Endothelial cell of hepatic sinusoid (primary cell): ENCODE data around the gene TFB1M.
"Not testable (repeated sequence)": the region's sequence is repeated elsewhere in the genome, so short reads cannot be mapped to it uniquely, and the experiment has no call there.

ENCODE experiments used
- in situ Hi-C: cut with HindIII; loops from 2 replicates; pipeline ENCODE4 v1.10.0; 2017; ENCODE audit warnings: low sequenced_read_pairs

The TFB1M gene

DNA sequence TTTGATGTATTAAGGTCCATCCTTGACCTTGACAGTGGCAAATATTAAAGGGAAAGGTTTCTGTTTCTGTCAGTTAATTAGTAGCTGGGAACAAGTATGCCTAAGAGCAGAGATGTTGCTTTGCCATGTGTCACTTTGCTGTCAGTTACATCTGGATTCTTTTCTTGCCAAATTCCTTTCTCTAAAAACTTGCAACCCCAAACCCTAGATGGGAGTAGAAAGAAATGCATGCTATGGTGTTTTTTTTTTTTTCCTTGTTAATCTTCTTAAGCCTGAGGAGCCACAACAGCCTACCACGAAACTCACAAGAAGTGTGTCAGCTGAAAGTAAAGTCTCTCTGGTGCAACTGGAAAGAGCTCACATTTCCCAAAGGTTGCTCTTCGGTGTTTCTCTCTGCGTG lies 68.5 kb downstream of the TFB1M start:
- in situ Hi-C loops: no loop called here

DNA sequence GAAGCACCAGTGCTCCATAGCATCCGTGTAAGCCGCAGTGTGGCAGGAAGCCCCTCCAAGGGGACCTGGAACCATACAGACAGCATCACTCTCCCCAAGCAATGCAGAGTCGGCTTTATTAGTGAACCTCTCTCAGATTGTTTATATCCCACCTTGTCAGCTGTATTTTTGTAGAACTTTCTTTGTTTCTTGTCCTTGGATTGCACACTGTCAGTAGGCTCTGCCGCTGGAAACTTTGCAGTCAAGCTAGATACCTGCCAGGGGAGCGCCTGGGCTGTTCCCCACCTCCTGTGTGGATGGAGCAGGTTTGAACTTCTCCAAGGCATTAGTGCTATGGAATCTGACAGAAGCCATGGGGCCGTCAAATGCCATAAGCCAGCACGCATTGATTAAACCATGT lies 69.1 kb downstream of the TFB1M start:
- in situ Hi-C loops: no loop called here

DNA sequence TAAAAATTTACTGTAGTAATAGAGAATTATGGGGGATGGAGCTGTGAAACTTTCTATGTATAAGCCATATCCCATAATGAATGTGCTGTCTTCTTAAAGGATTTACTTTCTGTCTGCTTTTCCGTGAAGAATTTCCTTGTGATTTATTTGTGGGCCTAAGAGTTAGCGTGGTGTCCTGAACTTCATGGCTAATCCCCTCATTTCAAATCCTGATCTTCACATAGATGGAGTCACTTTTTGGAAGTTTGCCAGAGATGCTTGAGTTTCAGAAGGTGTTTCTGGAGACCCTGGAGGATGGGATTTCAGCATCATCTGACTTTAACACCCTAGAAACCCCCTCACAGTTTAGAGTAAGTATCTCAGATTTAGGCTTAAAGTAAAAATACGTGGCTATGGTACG lies 69.8 kb downstream of the TFB1M start:
- in situ Hi-C loops: no loop called here

DNA sequence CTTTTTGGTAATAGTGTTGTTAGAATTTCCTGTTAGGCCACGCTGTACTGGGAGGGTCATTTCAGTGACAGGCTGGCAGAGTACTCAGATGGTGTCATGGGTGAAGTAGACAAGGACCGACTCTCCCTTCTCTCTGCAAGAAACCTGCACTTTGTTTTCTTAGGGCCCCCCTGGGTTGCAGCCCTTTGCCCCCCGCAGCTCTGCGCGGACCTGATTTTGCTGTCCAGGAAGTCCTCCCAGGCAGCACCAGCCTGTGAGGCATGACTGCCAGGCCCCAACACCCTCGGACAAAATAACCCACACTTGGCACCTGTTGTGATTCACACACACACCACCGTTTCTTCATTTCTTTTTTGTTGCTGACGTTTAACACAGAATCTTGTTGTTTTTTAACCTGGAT lies 72.3 kb downstream of the TFB1M start:
- in situ Hi-C loops: no loop called here

DNA sequence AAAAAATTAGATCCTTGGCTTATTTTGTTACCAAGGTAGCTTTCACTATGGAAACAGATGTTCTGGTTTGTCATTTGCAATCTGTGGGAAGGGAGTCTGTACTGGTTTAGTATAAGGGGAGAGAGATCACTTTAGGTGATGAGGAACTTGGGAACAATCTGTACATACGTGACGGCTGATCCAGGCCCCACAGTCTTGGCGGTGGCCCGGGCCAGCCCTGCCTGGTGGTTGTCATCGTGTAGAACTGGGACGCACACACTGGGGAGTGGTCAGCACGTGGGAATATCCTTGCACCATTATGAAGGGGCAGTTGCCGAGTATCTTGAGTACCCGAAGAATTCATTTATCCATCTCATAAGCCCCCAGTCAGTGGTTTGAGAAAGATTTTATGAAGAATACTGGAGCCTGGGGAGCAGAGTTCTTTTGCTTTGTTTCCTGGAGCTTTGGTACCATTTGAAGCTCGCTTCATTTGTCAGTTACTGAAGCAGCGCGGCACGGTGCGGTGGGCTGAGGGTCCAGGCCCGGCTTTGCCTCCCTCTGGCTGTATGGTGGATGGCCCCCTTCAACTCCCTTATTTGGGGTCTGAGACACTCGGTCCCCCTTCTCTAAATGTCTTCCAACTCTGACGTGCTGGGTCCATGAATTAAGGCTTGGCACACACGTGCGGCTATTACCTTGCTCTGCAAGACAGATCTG lies 73.2 kb downstream of the TFB1M start:
- in situ Hi-C loops: no loop called here

DNA sequence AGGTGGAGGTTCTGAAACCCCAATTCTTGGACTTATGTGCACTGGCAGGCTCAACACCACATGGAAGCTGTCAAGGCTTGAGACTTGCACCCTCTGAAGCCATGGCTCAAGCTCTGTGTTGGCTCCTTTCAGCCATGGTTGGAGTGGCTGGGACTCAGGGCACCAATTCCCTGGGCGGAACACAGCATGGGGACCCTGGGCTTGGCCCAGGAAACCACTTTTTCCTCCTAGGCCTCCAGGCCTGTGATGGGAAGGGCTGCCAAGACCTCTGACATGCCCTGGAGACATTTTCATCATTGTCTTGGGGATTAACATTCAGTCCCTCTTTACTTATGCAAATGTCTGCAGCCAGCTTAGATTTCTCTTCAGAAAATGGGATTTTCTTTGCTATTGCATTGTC lies 76.7 kb downstream of the TFB1M start:
- in situ Hi-C loops: no loop called here

DNA sequence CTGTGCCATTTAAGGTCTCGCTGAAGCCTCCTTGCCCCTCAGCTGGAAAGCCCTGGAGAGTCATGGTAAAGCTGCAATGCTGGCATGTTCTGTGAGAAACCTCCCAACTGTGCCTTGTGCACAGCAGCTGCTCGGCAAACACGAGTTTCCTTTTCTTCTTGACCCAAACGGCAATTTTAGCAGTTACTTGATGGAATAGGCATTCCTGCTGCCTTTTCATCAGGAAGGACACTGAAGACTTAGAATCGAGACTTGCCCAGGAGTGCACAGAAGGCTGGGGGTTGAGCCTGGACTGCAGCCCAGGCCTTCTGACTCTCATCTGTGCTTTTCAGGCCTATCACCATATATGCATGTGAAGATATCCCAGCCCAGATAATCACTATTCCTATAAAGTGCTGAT lies 79.2 kb downstream of the TFB1M start:
- in situ Hi-C loops: no loop called here

DNA sequence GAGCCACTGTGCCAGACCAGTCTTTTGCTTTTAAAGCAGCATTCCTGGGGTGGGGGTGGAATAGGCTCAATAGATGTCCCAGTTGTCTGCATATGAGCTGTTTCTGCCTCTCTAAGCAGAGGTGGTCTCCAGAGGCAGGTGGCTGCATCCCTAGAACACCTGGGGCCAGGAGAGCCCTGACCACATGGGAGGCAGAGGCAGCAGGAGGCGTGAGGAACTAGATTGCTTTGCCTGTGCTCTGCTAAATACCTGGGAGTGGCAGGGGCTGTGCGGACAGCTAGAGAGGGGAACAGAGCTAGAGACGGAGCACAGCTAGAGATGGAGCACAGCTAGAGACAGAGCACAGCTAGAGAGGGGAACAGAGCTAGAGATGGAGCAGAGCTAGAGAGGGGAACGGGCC lies 79.6 kb downstream of the TFB1M start:
- in situ Hi-C loops: no loop called here

DNA sequence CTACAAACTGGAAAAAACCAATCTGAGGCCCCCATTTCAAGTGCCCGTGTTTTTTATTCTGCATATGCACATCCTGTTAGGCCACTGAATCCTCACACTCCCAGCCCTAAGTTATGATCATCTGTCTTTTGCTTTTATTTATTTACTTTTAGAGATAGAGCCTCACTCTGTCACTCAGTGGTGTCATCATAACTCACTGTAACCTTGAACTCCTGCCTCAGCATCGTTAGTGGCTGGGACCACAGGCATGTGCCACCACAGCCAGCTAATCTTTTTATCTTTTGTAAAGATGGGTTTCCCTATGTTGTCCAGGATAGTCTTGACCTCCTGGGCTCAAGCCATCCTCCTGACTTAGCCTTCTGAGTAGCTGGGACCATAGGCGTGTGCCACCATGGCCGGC lies 80.1 kb downstream of the TFB1M start:
- in situ Hi-C loops: no loop called here

DNA sequence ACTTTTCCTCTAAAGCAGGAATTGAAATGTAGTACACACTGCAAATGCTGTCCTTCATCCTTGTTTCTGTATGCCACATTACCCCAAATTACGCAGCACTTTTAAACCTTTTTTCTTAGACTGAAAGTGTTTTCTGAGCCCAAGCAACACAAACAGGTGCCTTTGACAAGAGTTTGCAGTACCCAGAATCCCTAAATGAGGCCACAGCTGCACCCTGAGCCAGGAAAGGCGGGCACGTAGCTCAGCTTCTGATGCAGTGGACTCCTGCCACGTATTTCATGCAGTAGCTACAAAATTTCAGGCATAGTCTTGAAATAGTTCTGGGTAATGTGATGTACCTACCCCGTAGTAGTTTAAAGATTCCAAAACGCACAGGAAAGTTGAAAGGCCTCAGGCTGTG lies 81.4 kb downstream of the TFB1M start:
- in situ Hi-C loops: no loop called here

DNA sequence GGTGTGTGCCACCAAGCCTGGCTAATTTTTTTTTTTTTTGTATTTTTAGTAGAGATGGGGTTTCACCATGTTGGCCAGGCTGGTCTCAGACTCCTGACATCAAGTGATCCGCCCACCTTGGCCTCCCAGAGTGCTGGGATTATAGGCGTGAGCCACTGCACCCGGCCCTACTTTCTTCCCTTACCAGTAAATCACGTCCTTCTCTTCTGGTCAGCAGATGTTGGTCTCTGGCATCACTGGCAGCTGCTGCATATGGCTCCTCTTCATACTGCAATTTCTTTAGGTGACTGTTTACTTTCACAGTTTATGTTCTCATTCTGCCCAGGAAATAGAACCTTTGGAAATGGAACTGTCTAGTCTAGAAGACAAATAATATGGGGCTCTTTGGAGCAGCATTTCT lies 83.3 kb downstream of the TFB1M start:
- in situ Hi-C loops: not testable (repeated sequence)

DNA sequence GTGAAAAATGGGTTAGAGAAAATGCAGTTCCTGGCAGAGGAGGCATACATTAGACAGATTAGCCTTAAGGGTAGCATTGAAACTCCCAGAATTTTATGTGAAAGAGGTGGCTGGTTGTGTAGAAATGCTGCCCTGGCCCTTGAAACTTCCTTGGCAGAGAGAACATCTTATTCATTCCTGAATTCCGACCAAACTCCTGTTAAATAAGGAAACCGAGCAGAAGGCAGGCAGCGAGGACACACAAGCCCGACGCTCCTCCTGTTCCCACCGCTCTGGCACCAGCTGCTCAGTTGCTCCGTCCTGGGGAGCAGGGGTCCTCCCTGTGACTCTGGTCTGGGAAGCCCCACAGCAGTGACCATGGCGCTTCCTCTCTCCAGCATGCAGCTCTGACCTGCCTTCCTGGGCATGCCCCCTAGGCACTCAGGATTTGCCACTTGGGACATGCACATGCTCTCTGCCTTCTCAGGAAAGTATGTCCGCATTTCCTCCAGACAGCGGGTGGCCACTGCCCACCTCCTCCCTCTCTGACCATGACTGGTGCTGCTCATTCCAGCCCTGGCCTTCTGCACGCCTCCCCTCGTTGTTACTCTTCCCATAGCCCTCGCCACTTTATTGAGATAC lies 85.6 kb downstream of the TFB1M start:
- in situ Hi-C loops: no loop called here

DNA sequence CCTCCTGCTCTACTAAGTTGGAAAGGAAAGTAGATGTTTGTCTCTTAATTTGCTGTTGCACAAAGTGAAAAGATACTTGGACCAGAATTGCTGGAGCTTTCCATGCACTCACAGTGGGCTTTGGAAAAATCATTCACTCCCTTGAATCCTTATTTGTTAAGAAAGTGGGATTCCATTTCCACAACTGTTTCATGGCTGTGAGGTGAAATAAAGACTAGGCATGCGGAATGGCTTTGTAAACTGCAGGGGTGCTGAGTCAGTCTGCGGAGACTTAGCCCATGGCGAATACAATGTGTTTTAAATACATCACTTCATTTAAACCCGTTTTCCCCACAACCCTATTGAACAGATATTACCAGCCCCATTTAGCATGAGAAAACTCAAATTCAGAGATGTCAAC lies 87.2 kb downstream of the TFB1M start:
- in situ Hi-C loops: no loop called here

DNA sequence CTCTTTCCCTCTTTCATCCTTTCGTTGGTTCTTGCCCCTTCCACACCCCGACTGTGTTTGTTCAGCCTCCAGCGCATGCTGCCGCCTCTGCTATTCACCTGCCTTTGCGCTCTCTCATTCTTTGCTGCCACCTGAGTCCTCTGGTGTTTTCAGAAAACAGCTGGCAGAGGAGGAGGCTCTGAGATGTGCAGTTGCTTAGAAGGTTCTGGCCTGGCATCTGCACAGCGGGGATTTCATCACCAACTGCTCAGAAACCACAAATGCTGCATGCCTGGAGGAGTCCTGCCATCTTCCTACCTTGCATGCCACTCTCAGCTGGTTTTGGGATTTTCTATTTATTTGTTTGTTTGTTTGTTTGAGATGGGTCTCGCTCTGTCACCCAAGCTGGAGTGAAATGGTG lies 89.7 kb downstream of the TFB1M start:
- in situ Hi-C loops: no loop called here

DNA sequence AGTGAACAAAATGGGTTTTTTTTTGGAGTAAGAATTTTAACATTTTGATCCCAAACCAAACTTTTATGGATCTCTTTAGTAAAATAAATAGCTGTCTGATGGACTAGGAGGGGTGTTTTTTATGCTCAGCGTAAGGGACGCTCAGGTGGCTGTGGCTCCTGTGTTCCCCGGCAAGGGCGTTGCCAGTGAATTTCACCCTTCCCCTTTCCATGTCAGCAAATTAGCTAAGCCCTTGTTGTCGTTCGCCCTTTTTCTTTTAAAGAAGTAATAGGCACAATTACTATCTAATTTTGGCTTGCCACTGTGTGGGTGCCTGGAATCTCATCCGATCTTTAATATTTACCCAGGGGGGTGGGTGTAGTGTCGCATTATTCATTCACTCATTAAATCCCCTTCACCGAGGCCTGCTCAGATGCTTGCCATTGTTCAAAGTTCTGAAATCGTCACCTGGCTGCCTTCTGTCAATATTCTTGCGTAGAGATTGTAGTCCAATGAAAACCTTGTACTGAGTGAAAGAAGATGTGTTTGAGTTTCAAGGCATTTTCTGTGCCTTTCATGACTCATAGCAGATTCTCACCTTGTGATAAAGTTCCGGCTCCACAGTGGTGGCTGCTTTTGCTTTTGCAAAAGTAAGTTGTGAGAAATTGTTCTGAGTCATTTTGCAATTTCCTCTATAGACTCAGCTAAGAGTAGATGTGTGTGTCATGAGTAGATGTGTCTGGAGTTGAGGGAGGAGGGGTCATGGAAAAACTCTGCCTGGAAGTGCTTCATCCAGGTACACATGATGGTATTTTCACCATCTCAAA lies 90.4 kb downstream of the TFB1M start:
- in situ Hi-C loops: no loop called here

DNA sequence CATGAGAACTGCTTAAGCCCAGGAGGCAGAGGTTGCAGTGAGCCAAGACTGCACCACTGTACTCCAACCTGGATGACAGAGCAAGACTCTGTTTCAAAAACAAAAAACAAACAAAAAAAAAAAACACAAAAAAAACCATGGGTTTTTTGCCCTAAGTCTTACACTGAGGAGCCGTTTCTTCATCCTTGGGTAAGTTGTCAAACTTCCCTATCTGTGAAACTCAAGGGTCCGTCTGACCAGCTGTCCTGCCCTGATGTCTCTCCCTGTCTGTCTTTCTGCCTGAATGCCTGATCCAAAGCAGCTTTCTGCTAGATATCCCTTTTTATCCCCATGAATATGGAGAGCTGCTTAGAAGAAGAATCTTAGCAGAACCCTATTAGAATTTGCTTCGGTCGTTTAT lies 91.8 kb downstream of the TFB1M start:
- in situ Hi-C loops: no loop called here

DNA sequence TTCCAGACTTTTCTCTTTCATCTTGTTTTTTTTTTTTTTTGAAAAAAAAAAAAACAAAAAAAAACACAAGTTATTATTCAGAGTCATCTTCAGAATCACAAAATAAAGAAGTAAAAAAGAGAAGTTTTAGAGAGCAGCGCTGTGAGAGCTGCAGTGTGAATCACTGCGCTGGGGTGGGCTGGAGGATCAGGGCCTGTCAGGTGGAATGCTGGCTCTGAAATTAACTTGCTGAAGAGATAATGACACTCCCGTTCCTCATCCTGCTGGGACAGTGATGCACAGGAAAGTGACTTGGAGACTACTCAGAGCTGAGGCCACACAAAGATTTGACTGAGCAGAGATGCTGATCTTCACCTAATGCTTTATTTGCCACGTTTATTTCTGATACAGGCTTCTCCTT lies 93.2 kb downstream of the TFB1M start:
- in situ Hi-C loops: no loop called here

DNA sequence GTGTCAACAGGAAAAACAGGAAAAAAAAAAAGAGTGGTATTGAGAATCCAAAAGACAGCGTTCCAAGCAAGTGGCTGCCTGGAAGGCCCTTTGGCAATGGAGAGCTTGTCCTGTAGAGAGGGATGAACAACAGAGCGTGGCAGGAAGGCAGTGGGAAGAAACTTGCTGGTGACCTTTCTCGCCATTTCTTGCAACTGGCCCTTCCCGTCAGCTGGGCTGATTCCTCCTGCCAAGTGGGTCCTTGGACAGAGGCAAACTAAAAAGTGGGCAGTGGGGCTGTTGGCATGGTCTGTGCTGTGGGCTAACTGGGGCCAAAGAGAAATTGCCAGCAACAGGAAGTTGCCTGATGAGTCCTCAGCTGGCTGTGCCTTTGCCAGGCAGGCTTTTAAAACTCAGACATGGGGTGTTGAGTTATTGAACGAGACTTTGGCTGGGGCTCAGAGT lies 94.4 kb downstream of the TFB1M start:
- in situ Hi-C loops: no loop called here

DNA sequence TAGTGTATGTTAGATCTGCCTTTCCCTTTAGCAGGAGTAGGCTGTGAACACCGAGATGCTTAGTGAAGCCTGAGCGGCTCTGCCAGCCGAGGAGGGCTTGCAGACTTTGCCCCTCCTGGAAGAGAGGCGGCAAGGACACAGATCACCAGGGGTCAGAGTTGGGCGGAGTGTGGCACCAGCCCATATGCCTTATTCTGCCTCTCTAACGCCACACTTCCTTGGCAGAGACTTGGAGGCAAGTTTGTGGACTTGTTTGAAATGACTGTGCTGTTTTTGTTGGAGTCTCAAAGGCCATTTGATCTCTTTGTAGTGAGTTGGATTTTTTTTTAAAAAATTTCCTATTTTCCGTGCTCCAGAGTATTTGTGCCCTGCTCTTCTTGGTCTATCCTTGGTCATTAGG lies 95.0 kb downstream of the TFB1M start:
- in situ Hi-C loops: no loop called here

DNA sequence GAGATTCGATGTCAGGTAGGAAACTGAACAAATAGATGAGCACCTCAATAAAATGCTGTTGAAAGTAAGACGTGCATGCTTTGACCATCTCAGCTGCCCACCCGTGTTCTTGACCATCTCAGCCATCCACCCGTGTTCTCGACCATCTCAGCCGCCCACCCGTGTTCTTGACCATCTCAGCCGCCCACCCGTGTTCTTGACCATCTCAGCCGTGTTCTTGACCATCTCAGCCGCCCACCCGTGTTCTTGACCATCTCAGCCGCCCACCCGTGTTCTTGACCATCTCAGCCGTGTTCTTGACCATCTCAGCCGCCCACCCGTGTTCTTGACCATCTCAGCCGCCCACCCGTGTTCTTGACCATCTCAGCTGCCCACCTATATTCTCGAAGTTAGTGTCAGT lies 95.6 kb downstream of the TFB1M start:
- in situ Hi-C loops: not testable (repeated sequence)

DNA sequence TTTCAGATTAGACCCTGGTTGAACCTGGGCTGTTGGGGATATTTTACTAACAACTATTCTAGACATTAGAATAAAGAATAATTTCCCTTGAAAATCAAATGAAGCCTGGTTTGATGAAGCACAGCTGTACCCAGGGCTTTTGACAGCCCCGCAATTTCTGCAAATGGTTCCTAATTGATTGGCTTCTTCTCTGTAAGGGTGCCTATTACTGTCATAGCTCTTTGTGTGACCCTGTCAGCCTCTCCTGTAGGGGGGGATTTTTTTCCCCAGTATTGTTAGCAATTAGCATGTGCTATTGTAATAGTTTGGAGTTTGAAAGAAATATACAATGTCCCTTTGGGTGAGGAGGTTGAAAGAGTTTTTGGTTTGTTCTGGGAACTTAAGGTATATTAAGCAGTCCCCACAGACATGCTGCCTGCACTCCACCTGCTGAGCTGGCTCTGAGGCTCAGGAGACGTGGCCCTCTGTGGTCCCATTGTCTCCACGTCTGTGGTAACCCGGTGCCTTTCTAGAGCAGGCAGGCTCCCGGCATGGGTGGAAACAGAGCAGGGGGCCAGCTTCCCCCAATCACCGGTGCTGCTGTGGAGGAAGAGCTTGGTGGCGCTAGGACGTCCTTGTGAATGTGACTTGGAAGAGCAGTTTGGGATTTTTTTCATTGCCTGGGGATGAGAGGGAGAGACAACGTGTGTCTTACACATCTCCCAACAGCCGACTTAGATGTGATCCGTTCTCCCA lies 97.8 kb downstream of the TFB1M start:
- in situ Hi-C loops: no loop called here
